VCaP (cell line): ENCODE measurements around the gene CNPY1.
"Not testable (repeated sequence)": the region's sequence is repeated elsewhere in the genome, so short reads cannot be mapped to it uniquely, and the experiment has no call there.

Experiments
- H3K27ac ChIP-seq: fragments of 450-650 bp; 2 replicates; pipeline ENCODE4 v1.5.1; 2017
- TF ChIP-seq, protein P1 (sequence below): fragments of 450-650 bp; conservative IDR thresholded peaks from 2 replicates; pipeline ENCODE4 v1.5.1; 2017; ENCODE audit warnings: mild to moderate bottlenecking, moderate library complexity

CNPY1 gene

DNA sequence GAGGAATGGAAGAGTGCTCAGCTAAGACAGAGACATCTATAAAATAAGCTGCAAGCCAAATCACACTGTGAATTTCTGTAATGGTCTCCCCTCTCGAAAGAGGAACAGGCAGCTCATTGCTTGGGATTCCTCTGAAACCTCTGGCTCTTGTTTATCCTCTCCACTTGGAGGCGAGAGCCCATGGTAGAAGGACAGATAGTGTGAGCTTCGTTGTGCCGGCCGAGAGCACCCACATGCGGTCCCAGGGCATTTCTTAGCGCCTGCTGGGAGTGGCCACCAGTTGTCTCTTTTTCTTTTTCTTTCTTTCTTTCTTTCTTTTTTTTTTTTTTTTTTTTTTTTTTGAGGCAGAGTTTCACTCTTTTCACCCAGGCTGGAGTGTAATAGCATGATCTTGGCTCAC lies 26.2 kb downstream of the CNPY1 start:
- no peak overlapping the region for H3K27ac ChIP-seq
- TF ChIP-seq, protein P1, sequence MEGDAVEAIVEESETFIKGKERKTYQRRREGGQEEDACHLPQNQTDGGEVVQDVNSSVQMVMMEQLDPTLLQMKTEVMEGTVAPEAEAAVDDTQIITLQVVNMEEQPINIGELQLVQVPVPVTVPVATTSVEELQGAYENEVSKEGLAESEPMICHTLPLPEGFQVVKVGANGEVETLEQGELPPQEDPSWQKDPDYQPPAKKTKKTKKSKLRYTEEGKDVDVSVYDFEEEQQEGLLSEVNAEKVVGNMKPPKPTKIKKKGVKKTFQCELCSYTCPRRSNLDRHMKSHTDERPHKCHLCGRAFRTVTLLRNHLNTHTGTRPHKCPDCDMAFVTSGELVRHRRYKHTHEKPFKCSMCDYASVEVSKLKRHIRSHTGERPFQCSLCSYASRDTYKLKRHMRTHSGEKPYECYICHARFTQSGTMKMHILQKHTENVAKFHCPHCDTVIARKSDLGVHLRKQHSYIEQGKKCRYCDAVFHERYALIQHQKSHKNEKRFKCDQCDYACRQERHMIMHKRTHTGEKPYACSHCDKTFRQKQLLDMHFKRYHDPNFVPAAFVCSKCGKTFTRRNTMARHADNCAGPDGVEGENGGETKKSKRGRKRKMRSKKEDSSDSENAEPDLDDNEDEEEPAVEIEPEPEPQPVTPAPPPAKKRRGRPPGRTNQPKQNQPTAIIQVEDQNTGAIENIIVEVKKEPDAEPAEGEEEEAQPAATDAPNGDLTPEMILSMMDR, result no peak

- H3K27ac ChIP-seq, result not testable (repeated sequence)
Measured at GRCh38 chr7:155519358-155519757, 27.0 kb downstream of the CNPY1 start.

GRCh38 chr7:155518633-155519032 lies 27.7 kb downstream of the CNPY1 start:
- no peak overlapping the region for H3K27ac ChIP-seq
- TF ChIP-seq, protein P1, result no peak

DNA sequence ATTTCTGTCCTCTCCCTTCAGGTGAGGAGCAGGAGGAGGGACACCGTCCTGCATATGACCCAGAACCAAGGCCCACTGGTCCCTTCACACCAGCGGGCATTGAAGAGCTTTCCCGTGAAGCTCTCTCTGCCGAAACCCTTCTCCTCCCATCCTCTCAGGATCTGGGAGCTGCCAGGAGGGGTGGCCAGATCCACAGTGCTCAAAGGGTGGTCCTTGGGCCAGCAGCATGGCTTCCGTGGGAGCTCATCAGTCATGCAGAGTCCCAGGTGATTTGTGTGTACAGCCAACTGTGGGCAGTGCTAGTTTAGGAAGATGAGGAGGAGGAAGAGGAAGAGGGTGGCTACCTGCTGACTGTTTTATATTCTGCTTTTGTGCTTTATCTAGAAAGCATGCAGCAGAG lies 28.4 kb downstream of the CNPY1 start:
- no peak overlapping the region for H3K27ac ChIP-seq
- TF ChIP-seq, protein P1, result no peak

DNA sequence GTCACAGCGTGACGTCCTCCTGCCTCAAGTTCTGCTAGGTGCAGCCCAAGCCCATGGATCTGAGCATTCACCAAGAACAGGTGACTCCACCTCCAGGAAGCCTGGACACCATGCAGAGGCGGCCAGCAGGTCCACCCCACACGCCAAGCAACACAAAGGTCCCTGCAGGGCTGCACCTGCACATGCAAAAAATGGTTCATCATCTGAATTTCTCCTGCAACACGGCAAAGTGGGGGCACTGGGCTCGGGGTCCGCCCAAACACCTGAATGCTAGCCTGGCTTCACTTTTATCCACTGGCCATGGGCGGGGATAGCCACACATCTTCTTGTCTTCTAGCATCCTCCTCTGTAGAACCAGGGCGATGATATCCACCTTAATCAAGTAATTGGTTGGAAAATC lies 28.9 kb downstream of the CNPY1 start:
- TF ChIP-seq, protein P1, result no peak
- H3K27ac ChIP-seq, result no peak overlapping the region

DNA sequence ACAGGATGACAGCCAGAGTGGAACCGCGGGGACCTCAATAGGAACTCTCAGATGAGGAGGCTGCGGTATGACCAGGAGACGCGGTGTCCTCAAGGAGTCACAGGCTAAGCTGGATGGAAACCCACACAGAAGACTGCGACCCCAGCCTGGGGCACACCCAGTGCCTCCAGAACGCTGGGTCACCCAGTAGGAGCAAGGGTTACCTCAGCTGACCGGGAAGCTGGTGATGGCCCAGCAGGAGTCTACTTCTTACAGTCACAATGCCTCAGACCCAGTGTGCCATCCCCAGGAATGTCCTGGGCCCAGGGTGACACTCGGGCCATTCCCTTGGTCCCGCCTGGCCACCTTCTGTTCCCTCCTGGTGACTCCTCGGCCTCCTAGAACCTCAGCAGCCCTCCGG lies 29.9 kb downstream of the CNPY1 start:
- TF ChIP-seq, protein P1, result no peak
- H3K27ac ChIP-seq, result no peak overlapping the region

GRCh38 chr7:155515318-155515717 lies 31.0 kb downstream of the CNPY1 start:
- H3K27ac ChIP-seq, result no peak overlapping the region
- TF ChIP-seq, protein P1, result no peak

DNA sequence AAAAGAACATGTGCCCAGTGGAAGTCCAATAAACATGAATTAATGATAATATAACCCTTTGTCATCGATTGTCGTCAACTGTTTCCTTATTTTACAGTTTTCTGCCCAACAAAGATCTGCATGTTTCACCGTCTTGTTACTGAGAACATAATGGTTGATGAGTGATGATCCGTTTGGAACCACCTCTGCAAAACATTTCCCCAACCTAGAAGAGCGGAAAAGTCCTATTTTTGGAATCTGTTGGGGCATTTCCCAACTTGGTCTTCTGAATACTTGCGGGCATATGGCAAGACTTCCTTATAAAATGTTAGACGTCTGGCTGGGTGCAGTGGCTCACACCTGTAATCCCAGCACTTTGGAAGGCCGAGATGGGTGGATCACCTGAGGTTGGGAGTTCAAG lies 32.1 kb downstream of the CNPY1 start:
- H3K27ac ChIP-seq, result no peak overlapping the region
- TF ChIP-seq, protein P1, result no peak
